Prostate gland (tissue), 2 donors: ENCODE results near the gene C1orf53. TPM values are rescaled to one million over a fixed set of nuclear protein-coding genes. Genes with fewer than 3 reads are reported as not detected.
"Not testable (repeated sequence)": the region's sequence is repeated elsewhere in the genome, so short reads cannot be mapped to it uniquely, and the experiment has no call there.

Experiments
- DNase-seq: peaks from one replicate; pipeline ENCODE4 v3.0.0-alpha.2; 2019; ENCODE audit warnings: low spot score
- H3K27ac ChIP-seq, 2 donors: fragments of 200-600 bp; sonication (generic); 2 replicates each; pipeline ENCODE4 v1.5.1; 2017 to 2019
- H3K27me3 ChIP-seq: fragments of 200-600 bp; sonication (generic); replicated peaks from 2 replicates; pipeline ENCODE4 v1.5.1; 2019; ENCODE audit not compliant: insufficient read depth
- H3K36me3 ChIP-seq, 2 donors: fragments of 200-600 bp; sonication (generic); 1 replicate in 1 of 2; 2 replicates in 1 of 2; pipeline versions ENCODE4 v1.5.1 to v1.8.1; 2017 to 2019
- H3K4me1 ChIP-seq: fragments of 200-600 bp; sonication (generic); replicated peaks from 2 replicates; pipeline ENCODE4 v1.5.1; 2019
- H3K4me3 ChIP-seq, 2 donors: fragments of 200-600 bp; sonication (generic); 2 replicates each; pipeline ENCODE4 v1.5.1; 2017 to 2019
- H3K9me3 ChIP-seq: fragments of 200-600 bp; sonication (generic); 2 replicates; pipeline ENCODE4 v1.5.1; 2017
- POLR2A ChIP-seq: fragments of 450-650 bp; IDR thresholded peaks from one replicate; pipeline ENCODE4 v1.6.1; 2016; ENCODE audit warnings: antibody characterized with exemption, mild to moderate bottlenecking
- POLR2AphosphoS5 ChIP-seq: sonication (generic); formaldehyde crosslinking; IDR thresholded peaks from one replicate; pipeline ENCODE4 v1.6.1; 2017; ENCODE audit warnings: antibody characterized with exemption
- WGBS: methylation state at CpG from one replicate; pipeline ENCODE4 v1.1.5; 2018; 5-methylcytosine and 5-hydroxymethylcytosine counted together
- intact Hi-C: fragments of 100-400 bp; cut with DNase I; formaldehyde crosslinking; loops from one replicate; pipeline ENCODE4 v1.14.2; 2022
- total RNA-seq, 2 donors: library from RNA; depleted of rRNA; stranded (reverse); fragments of >200 nt; gene quantifications; one replicate each; pipeline ENCODE4 v1.1.0, GENCODE V29; 2016
- TF ChIP-seq, protein P1 (sequence below), 4 experiments: fragments of 200-600 bp in 2 of 4; fragments of 450-650 bp in 2 of 4; sonication (generic) in 2 of 4; IDR thresholded peaks; 1 replicate in 3 of 4; 2 replicates in 1 of 4; pipeline ENCODE4 v1.5.1; 2016 to 2019; ENCODE audit warnings: antibody characterized with exemption in 4 of 4, mild to moderate bottlenecking in 2 of 4, moderate library complexity in 2 of 4

The C1orf53 gene
- total RNA-seq, 2 donors from 2014 or later: 3.9 to 13.2 TPM

DNA sequence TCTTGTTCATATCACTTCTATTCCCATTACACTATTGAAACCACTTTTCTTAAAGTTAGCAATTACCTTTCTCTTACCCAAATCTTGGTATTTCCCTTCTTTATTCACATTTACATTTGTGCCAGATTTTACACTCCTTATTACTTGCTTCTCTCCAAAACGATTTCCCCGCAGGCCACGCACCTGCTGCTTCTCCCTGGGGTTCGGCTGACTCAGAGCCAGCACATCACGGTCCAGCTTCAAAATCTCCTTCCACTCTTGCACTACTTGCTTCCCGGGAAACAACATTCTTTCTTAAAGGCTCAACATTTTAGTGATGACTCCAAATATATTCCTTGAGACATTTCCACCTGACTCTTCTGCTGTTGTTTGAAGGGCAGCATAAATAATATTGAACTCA lies 35.5 kb downstream of the C1orf53 start:
- intact Hi-C loops: no loop called here
- H3K4me1 ChIP-seq: no peaks in the 10 kb centered on the region
- H3K9me3 ChIP-seq: no peaks in the 10 kb centered on the region
- WGBS: 86% methylated on average over 6 of the region's 6 CpGs
- H3K27me3 ChIP-seq: no peaks in the 10 kb centered on the region
- TF ChIP-seq POLR2AphosphoS5 (no peak), POLR2A (no peak)
- TF ChIP-seq, protein P1, sequence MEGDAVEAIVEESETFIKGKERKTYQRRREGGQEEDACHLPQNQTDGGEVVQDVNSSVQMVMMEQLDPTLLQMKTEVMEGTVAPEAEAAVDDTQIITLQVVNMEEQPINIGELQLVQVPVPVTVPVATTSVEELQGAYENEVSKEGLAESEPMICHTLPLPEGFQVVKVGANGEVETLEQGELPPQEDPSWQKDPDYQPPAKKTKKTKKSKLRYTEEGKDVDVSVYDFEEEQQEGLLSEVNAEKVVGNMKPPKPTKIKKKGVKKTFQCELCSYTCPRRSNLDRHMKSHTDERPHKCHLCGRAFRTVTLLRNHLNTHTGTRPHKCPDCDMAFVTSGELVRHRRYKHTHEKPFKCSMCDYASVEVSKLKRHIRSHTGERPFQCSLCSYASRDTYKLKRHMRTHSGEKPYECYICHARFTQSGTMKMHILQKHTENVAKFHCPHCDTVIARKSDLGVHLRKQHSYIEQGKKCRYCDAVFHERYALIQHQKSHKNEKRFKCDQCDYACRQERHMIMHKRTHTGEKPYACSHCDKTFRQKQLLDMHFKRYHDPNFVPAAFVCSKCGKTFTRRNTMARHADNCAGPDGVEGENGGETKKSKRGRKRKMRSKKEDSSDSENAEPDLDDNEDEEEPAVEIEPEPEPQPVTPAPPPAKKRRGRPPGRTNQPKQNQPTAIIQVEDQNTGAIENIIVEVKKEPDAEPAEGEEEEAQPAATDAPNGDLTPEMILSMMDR (IDR thresholded peaks at IDR 0.05): no peak
- no peak overlapping the region for H3K4me3 ChIP-seq
- H3K27ac ChIP-seq: no peak overlapping the region
- DNase-seq: no peak
- no peaks in the 10 kb centered on the region for H3K36me3 ChIP-seq

DNA sequence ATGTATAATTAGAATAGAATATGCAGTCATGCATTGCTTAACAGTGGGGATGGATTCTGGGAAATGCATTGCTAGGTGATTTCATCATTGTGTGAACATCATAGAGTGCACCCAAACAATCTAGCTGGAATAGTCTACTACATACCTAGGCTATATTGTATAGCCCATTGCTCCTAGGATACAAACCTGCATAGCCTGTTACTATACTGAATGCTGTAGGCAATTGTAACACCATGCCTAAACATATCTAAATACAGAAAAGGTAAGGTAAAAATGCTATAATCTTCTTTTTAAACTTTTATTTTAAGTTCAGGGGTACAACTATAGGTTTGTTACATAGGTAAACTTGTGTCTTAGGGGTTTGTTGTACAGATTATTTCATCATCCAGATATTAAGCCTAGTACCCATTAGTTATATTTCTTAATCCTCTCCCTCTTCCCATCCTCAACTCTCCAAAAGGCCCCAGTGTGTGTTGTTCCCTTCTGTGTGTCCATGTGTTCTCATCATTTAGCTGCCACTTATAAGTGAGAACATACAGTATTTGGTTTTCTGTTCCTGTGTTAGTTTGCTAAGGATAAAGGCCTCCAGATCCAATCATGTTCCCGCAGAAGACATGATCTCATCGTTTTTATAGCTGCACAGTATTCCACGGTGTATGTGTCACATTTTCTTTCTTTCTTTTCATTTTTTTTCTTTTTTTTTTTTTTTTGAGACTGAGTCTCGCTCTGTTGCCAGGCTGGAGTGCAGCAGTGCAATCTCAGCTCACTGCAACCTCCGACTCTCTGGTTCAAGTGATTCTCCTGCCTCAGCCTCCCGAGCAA lies 36.9 kb downstream of the C1orf53 start:
- H3K4me3 ChIP-seq, DNase-seq, H3K27ac ChIP-seq, H3K4me1 ChIP-seq, H3K36me3 ChIP-seq, H3K27me3 ChIP-seq, intact Hi-C loops, H3K9me3 ChIP-seq: not testable (repeated sequence)
- WGBS: 89% methylated on average over 6 of the region's 6 CpGs

DNA sequence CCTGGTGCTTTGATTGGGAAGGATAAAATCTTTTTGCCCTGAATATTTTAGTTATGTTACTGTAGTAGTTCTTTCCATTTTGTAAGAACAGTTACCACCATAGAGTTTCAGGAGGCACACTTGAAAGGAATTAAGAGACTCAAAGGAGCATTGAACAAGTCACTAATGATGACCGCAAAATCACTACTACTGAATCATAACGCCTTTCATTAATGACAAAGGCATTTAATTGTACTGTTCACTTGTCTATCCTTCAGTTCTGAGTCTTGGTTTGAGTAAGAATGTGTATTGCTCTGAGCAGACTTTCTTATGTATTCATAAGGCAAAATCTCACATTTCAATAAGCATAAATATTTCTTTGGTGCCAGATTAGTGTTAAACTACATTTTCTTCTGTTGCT lies 39.6 kb downstream of the C1orf53 start:
- intact Hi-C loops: no loop called here
- TF ChIP-seq POLR2AphosphoS5 (no peak), POLR2A (no peak)
- TF ChIP-seq, protein P1 (IDR thresholded peaks at IDR 0.05): no peak
- Histone ChIP-seq H3K4me3 (no peak overlapping the region), H3K36me3 (no peaks in the 10 kb centered on the region), H3K9me3 (no peaks in the 10 kb centered on the region), H3K4me1 (no peaks in the 10 kb centered on the region), H3K27me3 (peaks cover 2% of the 10 kb centered on the region), H3K27ac (no peak overlapping the region)
- WGBS: 94% methylated on average over 2 of the region's 2 CpGs
- no peak for DNase-seq

DNA sequence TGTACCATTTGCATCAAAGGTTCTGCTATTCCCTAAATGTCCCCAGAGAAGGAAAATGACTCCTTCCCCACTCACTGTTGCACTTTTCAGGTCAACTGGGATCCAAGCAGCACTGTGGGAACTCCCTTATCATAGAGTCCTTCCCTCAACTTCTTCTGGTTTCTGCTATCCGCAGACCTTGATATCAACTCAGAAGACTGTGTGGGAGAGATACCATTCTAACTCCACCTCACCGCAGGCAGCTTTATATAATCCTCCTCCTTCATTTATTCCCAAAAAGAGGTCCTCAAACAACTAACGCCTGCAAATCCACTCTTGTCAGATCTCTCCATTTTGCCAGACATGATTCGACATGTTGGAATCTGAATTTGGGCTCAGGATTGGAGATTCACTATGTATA lies 42.1 kb downstream of the C1orf53 start:
- no peaks in the 10 kb centered on the region for H3K36me3 ChIP-seq
- intact Hi-C loops: no loop called here
- TF ChIP-seq, protein P1 (IDR thresholded peaks at IDR 0.05): no peak
- no peak for TF ChIP-seq POLR2A
- no peak for TF ChIP-seq POLR2AphosphoS5
- peaks cover 3% of the 10 kb centered on the region for H3K27me3 ChIP-seq
- 84% methylated on average over 4 of the region's 4 CpGs for WGBS
- no peaks in the 10 kb centered on the region for H3K9me3 ChIP-seq
- no peak overlapping the region for H3K4me3 ChIP-seq
- H3K27ac ChIP-seq: no peak overlapping the region
- H3K4me1 ChIP-seq: no peaks in the 10 kb centered on the region
- DNase-seq: no peak

DNA sequence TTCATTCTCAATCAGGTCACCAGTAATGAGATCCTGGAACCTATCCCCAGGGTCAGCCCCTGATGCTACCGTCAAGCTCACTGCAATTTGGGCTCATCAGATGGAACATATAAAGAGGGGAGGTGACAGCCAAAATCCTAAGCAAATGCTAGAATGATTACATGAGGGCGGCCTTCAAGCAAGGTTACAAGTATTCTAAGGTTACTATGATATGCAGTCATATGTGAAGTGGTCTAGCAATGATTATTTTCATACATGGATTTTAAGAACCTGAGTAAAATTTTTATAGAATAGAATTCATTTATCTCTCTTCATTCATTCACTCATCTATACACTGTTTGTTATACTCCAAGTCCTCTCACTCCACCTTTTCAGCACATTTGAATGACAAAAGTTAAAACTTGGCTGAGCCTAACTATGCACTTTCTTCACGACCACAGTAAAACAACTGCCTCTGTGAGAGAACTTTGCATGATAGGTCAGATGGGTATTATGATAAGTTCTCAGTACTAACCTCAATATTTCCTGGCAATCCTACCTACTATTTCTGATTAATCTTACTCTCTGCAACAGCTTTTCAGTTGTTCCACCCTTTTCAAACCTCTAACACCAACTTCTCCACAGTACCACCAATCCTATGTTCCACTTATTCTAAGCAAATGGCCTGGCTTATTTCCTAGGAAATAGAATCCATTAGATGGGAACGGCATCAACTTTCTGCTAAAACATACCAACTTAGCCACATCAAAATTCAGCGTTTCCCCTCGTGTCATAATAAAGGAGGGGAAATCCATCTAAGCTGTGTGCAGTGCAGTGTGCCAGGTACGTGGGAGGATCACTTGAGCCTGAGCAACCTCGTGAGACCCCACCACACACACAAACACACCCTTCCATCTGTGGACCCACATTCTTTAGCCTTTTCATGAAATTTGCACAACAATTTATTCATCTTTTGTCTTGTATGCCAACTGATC lies 46.8 kb downstream of the C1orf53 start:
- WGBS: 74% methylated on average over 8 of the region's 8 CpGs
- Histone ChIP-seq H3K27ac (no peak overlapping the region), H3K27me3 (peaks cover 3% of the 10 kb centered on the region), H3K4me1 (no peaks in the 10 kb centered on the region), H3K36me3 (no peaks in the 10 kb centered on the region), H3K9me3 (no peaks in the 10 kb centered on the region), H3K4me3 (no peak overlapping the region)
- intact Hi-C loops: no loop called here
- DNase-seq: no peak
- TF ChIP-seq POLR2AphosphoS5 (no peak), POLR2A (no peak)
- TF ChIP-seq, protein P1 (IDR thresholded peaks at IDR 0.05): no peak
